GM21576 (cell line): ENCODE results near the gene PDGFRA.
A peak's percentile ranks its signal among the peaks of the same experiment; 100 is the strongest.
"Not testable (repeated sequence)": the region's sequence is repeated elsewhere in the genome, so short reads cannot be mapped to it uniquely, and the experiment has no call there.

Source experiments
- ATAC-seq: cut with Tn5 transposase; IDR thresholded peaks from one replicate; pipeline ENCODE4 v1.9.1; 2021; ENCODE audit warnings: mild to moderate bottlenecking, moderate library complexity; ENCODE audit not compliant: unreplicated experiment

Gene PDGFRA

GRCh38 chr4:54317690-54318089, 88.6 kb downstream of the PDGFRA start:
- ATAC-seq = no peak

DNA sequence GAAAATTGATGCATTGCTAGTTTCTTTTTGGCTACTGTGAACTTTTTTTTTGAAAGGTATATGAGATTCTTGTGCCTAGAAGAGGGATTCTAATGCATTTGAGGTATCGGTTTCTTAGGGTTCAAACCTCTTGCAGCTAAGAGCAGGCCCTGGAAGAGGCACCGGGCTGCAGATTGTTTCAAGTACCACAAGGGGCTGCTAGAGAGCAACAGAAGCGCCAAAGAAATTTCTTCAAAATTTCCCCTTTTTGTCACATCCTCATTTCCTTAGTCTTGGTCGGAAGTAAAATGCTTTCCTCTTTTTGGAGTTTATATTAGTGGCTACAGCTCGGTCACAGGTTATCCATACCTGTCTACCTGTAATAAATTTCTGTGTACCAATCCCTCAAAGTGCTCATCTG, 89.8 kb downstream of the PDGFRA start:
- ATAC-seq = no peak

DNA sequence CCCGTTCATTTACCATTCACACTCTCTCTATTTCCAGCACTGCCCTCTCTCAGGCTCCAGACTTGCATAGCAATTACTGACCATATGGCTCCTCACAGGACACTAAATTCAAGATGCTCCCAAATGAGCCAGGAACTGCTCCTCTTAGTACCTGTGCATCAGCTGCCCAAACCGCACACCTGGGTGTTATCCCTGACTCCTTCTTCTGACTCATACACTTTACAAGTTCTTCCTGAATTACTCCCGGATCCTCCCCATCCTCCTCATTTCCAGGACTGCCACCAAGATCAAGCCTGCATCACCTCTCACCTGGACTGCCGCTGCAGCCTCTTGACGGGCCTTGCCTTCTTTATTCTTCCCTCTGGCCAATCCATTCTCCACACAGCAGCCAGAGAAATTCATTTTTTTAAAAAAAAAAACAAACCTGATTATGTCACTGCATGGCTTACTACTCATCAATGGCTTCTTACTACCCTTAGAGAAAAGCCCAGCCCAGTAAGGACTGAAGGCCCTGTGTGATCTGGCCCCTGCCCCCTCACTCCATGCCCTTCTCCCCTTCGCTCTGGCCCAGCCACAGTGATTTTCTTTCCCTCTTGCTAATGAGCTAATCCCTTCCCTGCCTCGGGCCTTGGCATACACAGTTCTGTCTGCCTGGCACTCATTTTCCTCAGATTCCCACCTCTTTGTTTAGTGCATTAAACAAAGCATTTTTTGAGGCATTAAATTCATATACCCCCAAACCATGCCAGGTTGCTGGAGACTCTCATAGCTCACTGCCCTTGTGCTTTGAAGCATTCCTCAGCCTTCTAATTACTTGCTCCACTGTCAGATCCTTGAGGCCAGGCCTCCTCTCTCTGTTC, 92.0 kb downstream of the PDGFRA start:
- no peak for ATAC-seq

- peak; percentile 78 for ATAC-seq
Measured at GRCh38 chr4:54322818-54323417, 93.8 kb downstream of the PDGFRA start.

DNA sequence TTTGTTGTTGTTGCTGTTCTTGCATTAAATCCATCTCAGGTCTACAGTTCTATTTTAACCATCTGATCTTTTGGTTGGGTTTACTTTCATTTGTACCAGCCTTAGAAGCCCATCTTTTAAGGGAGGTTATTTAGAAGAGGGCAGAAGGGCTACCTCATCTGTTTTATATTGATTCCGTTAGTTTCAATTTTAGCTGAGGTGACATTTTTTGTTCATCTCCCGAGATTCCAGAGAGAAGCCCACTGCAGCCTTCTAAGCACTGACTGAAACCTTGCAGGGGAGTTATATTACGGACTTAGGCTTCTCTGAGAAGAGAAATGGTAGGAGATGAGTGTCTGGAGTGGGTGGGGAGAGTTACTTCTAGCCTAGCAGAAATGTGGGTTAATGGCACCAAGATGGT, 101.8 kb downstream of the PDGFRA start:
- no peak for ATAC-seq

- no peak for ATAC-seq
Measured at GRCh38 chr4:54332542-54332941, 103.4 kb downstream of the PDGFRA start.

DNA sequence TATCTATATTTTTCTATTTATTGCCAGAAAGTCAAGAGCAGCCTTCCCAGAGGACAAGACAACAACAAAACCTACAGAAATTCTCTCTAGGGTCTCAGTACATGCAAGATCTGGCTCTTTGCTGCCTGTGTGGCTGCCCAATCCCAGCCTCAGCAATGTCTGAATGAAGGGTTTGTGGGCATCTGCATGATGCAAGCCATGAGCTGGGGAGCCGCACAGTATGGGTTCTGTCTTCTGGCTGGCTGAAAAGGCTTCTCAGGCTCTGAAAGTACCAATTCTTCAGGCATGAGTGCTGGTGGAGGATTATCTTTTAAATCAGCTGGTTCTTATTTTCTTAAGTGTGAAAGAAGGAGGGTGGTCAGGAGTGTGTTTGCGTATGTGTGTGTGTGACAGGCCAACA, 104.6 kb downstream of the PDGFRA start:
- ATAC-seq = no peak

DNA sequence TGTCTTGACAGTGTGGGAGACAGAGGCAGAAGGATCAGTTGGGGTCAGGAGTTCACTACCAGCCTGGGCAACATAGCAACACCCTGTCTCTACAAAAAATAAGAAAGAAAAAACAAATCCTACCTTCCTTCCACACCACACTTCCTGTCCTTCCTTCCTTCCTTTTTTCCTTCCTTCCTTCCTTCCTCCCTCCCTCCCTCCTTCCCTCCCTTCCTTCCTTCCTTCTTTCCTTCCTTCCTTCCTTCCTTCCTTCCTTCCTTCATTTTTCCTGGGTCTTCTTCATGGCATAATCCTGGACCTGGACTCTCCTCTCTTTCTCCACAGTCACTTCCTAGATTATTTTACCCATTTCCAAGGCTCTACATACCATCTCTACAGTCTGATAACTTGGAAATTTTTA, 105.7 kb downstream of the PDGFRA start:
- not testable (repeated sequence) for ATAC-seq

GRCh38 chr4:54337009-54337408, 107.9 kb downstream of the PDGFRA start:
- no peak for ATAC-seq

DNA sequence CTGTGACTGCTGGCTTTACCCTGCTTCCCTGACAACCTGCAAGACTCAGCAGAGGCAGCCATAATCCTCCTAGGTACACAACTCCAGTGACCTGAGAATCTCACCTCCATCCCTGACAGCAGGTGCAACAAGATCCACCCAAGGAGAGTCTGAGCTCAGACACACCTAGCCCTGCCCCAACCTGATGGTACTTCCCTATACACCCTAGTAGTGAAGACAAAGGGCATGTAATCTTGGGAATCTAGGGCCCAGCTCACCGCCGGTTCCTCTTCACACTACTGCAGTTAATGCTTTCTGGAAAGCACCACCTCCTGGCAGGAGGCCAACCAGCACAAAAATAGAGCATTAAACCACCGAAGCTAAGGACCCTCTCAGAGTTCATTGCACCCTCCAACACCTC, 113.0 kb downstream of the PDGFRA start:
- ATAC-seq = not testable (repeated sequence)
